CD4-positive, alpha-beta memory T cell (primary cell): ENCODE data around the gene AARS1. TPM values are rescaled to one million over a fixed set of nuclear protein-coding genes. Genes with fewer than 3 reads are reported as not detected.
"Not testable (repeated sequence)": the region's sequence is repeated elsewhere in the genome, so short reads cannot be mapped to it uniquely, and the experiment has no call there.

Experiments
- CTCF ChIA-PET: fragments of 350-600 bp; sonication (Branson Sonifier 250); formaldehyde crosslinking; loops from one replicate; lab custom pipeline; 2021; ENCODE audit warnings: inconsistent platforms; ENCODE audit not compliant: partially characterized antibody; lab: Charles Lee
- POLR2A ChIA-PET: fragments of 350-600 bp; sonication (Branson Sonifier 250); formaldehyde crosslinking; loops from one replicate; lab custom pipeline; 2021; ENCODE audit not compliant: partially characterized antibody; lab: Charles Lee
- DNase-seq, 5 donors: peaks; one replicate each; pipeline versions ENCODE4 v3.0.0 to v3.0.0-alpha.2; 2020 to 2022; ENCODE audit warnings: mixed read lengths in 1 of 5
- H3K27ac ChIP-seq: one replicate; pipeline ENCODE4 v1.7.0; 2013; ENCODE audit warnings: low read depth, low read length
- H3K27me3 ChIP-seq: 2 replicates; pipeline ENCODE4 v1.7.0; 2013; ENCODE audit warnings: mild to moderate bottlenecking, low read length, moderate library complexity; ENCODE audit not compliant: insufficient read depth
- H3K36me3 ChIP-seq: 2 replicates; pipeline ENCODE4 v1.7.0; 2013; ENCODE audit warnings: mild to moderate bottlenecking, low read length, moderate library complexity; ENCODE audit not compliant: insufficient read depth
- H3K4me1 ChIP-seq: 2 replicates; pipeline ENCODE4 v1.7.0; 2013; ENCODE audit warnings: mild to moderate bottlenecking, low read length, moderate library complexity; ENCODE audit not compliant: insufficient read depth
- H3K4me3 ChIP-seq, 2 donors: one replicate each; pipeline ENCODE4 v1.7.0; 2013; ENCODE audit warnings: low read length in 2 of 2, mild to moderate bottlenecking in 1 of 2
- H3K9me3 ChIP-seq, 2 donors: one replicate each; pipeline ENCODE4 v1.7.0; 2013; ENCODE audit warnings: low read length in 2 of 2, control low read depth in 1 of 2; ENCODE audit not compliant: control insufficient read depth in 1 of 2
- H3K27ac Mint-ChIP-seq, 7 donors: one replicate each; pipeline ENCODE4 v1.8.0; 2020 to 2021; ENCODE audit warnings: mixed read lengths in 7 of 7, mild to moderate bottlenecking in 6 of 7, inconsistent platforms in 3 of 7, moderate library complexity in 3 of 7
- H3K27me3 Mint-ChIP-seq, 2 donors: one replicate each; pipeline ENCODE4 v1.8.0; 2020 to 2021; ENCODE audit warnings: mixed read lengths in 2 of 2
- H3K36me3 Mint-ChIP-seq, 2 donors: one replicate each; pipeline ENCODE4 v1.8.0; 2020 to 2021; ENCODE audit warnings: mixed read lengths in 2 of 2, inconsistent platforms in 1 of 2, mild to moderate bottlenecking in 1 of 2
- H3K4me1 Mint-ChIP-seq, 4 donors: one replicate each; pipeline ENCODE4 v1.8.0; 2020 to 2021; ENCODE audit warnings: mixed read lengths in 4 of 4, mild to moderate bottlenecking in 1 of 4
- H3K4me3 Mint-ChIP-seq, 8 donors: one replicate each; pipeline ENCODE4 v1.8.0; 2020 to 2021; ENCODE audit warnings: mixed read lengths in 8 of 8, mild to moderate bottlenecking in 7 of 8, moderate library complexity in 6 of 8, inconsistent platforms in 3 of 8
- H3K9me3 Mint-ChIP-seq, 8 donors: one replicate each; pipeline ENCODE4 v1.8.0; 2020 to 2021; ENCODE audit warnings: mixed read lengths in 8 of 8, mild to moderate bottlenecking in 5 of 8, inconsistent platforms in 3 of 8, moderate library complexity in 1 of 8
- intact Hi-C: fragments of 100-400 bp; cut with micrococcal nuclease; formaldehyde crosslinking; loops from one replicate; pipeline ENCODE4 v1.15.1; 2023
- polyA plus RNA-seq, 2 donors: library from polyadenylated mRNA; unstranded; fragments of 300-500 nt; fragmentation: Illumina TruSeq; gene quantifications; one replicate each; pipeline ENCODE4 v1.2.3, GENCODE V29; 2021
- total RNA-seq, 2 experiments: library from RNA; stranded (reverse); gene quantifications; one replicate each; pipeline ENCODE4 v1.2.3, GENCODE V29; 2021

The AARS1 gene
- total and polyA plus RNA-seq, 4 experiments from 2014 or later = 22.6 to 103 (median 69.8) TPM

DNA sequence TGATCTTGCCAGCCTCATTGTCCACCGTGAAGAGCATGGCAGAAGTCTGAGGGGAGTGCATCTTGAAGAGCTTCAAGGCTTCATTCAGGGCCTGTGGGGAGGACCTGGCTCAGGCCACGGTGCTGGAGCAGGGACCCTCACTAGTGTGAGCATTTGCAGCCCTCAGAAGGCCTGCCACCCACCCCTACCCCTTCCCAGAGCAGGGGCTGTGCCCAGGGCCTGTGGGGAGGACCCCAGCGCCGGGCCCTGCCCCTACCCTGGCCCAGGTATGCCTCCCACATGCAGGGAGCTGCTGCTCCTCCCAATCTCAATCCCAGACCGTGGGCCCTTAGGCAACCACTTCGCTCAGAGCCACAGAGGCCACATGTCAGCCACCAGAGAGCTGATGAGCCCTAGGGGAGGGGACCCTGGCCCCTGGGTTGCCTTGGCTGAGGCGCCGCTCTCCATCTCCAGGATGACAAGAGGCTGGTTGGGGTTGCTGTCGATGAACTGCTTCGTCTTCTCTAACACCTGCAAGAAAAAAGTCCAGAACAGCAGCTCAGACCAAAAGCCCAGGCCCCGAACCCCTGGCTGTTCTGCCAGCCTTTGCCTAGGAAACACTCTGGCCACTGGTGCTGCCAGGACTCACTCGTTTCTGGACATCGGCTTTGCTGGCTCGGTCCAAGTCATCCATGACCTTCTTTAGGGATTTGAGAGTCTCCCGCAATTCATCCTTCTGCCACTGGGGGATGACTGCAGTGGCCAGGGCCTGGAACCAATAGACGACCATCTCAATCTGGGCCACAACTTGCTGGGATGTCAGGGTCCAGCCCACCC, 35.8 kb downstream of the AARS1 start:
- peak in 3 of 5 donors; percentile 9 to 24 (median 21) for DNase-seq
- H3K27me3 Mint-ChIP-seq = no peaks in the 10 kb centered on the region
- peaks cover 14 to 49% of the 10 kb centered on the region in 2 donors for H3K36me3 Mint-ChIP-seq
- peaks cover 0 to 2% (median 0%) of the 10 kb centered on the region in 8 donors for H3K9me3 Mint-ChIP-seq
- Histone ChIP-seq H3K9me3 (no peaks in the 10 kb centered on the region), H3K36me3 (peaks cover 32% of the 10 kb centered on the region), H3K4me3 (no peak overlapping the region), H3K27me3 (no peaks in the 10 kb centered on the region), H3K27ac (no peak overlapping the region), H3K4me1 (peaks cover 22% of the 10 kb centered on the region)
- POLR2A ChIA-PET = no interaction called here
- H3K4me1 Mint-ChIP-seq = peaks cover 9 to 24% (median 18%) of the 10 kb centered on the region in 4 donors
- H3K27ac Mint-ChIP-seq = peak overlapping the region in 6 of 7 donors; percentile 31 to 80 (median 66)
- intact Hi-C loops = loop anchor here (5.0 kb wide), 1 partner anchor 269 kb away; the partner anchor contains the start of genes COG4 and SF3B3
- CTCF ChIA-PET = interaction anchor here (1.2 to 4.5 kb wide), 5 partner anchors 10 to 46 kb away, joined by 3 to 22 read pairs (median 7); partner anchors contain the start of genes AARS1 and DDX19B
- peak overlapping the region in 1 of 8 donors; percentile 9 for H3K4me3 Mint-ChIP-seq

- H3K27ac Mint-ChIP-seq = peak overlapping the region in 5 of 7 donors; percentile 55 to 94 (median 88)
- Histone ChIP-seq H3K4me1 (peaks cover 26% of the 10 kb centered on the region), H3K27me3 (no peaks in the 10 kb centered on the region), H3K27ac (no peak overlapping the region), H3K9me3 (no peaks in the 10 kb centered on the region), H3K36me3 (peaks cover 26% of the 10 kb centered on the region), H3K4me3 (no peak overlapping the region)
- H3K36me3 Mint-ChIP-seq = peaks cover 4 to 41% of the 10 kb centered on the region in 2 donors
- peaks cover 0 to 2% (median 0%) of the 10 kb centered on the region in 8 donors for H3K9me3 Mint-ChIP-seq
- DNase-seq = no peak
- peaks cover 9 to 33% (median 22%) of the 10 kb centered on the region in 4 donors for H3K4me1 Mint-ChIP-seq
- H3K27me3 Mint-ChIP-seq = no peaks in the 10 kb centered on the region
- intact Hi-C loops = loop anchor here (5.0 kb wide), 1 partner anchor 270 kb away; the partner anchor contains the start of genes COG4 and SF3B3
- H3K4me3 Mint-ChIP-seq = peak overlapping the region in 5 of 8 donors; percentile 31 to 88 (median 43)
- ChIA-PET CTCF (interaction anchor here (1.0 to 4.5 kb wide), 10 partner anchors 8 to 272 kb away, joined by 3 to 22 read pairs (median 5); partner anchors contain the start of genes AARS1, DDX19A and DDX19B), POLR2A (interaction anchor here (0.9 to 3.5 kb wide), 10 partner anchors 15 to 272 kb away, joined by 4 to 22 read pairs (median 6); partner anchors contain the start of genes AARS1, COG4, DDX19A and DDX19B)
Observed at GRCh38 chr16:70252355-70252988, 36.8 kb downstream of the AARS1 start.

DNA sequence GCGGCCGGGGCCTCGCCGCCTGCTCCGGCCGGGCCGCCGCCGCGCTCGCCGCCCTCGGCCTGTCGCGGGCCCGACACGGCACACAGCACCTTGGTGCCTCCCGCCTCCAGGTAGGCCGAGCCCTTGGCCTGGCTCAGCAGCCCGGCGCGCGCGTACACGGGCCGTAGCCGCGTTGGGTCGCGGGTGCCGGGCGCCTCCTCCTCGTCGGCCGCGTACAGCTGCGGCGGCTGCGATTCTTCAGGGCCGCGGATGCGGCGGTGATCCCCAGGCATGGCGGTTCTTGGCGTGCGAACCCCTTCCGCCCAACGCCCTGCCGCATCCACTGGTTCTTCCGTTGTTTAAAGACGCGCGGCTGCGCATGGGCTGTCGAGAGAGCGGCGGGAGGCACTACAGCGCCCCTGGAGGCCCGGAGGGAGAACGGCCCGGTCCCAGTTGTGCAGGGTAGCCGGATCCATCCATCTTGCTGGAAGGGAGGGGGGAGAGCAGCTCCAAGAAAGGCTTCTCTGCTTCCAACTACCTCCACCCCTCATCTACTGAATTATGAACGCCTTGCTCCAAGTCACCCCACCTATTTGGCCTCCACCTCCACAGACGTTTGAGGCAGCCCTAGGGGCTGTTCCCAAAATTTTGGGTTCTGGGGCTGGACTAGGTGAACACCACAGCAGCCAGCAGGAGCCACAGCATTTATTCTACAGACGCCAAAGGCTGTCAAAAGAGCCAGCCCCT, 37.5 kb downstream of the AARS1 start, which contains the start of gene EXOSC6:
TSS of gene EXOSC6 (minus strand) at position 312 of the 726 bp plus-strand sequence. CDS start at position 272, 40 bp downstream.
- no peaks in the 10 kb centered on the region for H3K27me3 Mint-ChIP-seq
- H3K36me3 ChIP-seq = peaks cover 20% of the 10 kb centered on the region
- peak within 1 kb of the TSS in 1 of 2 donors; percentile 62 for H3K4me3 ChIP-seq
- H3K4me3 Mint-ChIP-seq = peak within 1 kb of the TSS; percentile 88 to 92 (median 90)
- POLR2A ChIA-PET = interaction anchor here (0.6 to 3.5 kb wide), 14 partner anchors 8 to 273 kb away, joined by 3 to 22 read pairs (median 6); partner anchors contain the start of genes AARS1, COG4, DDX19A and DDX19B
- H3K4me1 ChIP-seq = peaks cover 28% of the 10 kb centered on the region
- CTCF ChIA-PET = interaction anchor here (1.0 to 4.5 kb wide), 12 partner anchors 9 to 273 kb away, joined by 3 to 22 read pairs (median 5); partner anchors contain the start of genes AARS1, DDX19A and DDX19B
- no peaks in the 10 kb centered on the region for H3K9me3 ChIP-seq
- H3K9me3 Mint-ChIP-seq = peaks cover 0 to 2% (median 0%) of the 10 kb centered on the region in 8 donors
- H3K27ac ChIP-seq = peak within 1 kb of the TSS; percentile 73
- peaks cover 4 to 37% of the 10 kb centered on the region in 2 donors for H3K36me3 Mint-ChIP-seq
- peaks cover 9 to 35% (median 24%) of the 10 kb centered on the region in 4 donors for H3K4me1 Mint-ChIP-seq
- intact Hi-C loops = loop anchor here (1.0 to 5.0 kb wide), 5 partner anchors 38 to 271 kb away; partner anchors contain the start of genes AARS1, COG4, DDX19A and SF3B3
- DNase-seq = peak; percentile 92 to 94 (median 93)
- peak within 1 kb of the TSS; percentile 88 to 96 (median 94) for H3K27ac Mint-ChIP-seq
- no peaks in the 10 kb centered on the region for H3K27me3 ChIP-seq

DNA sequence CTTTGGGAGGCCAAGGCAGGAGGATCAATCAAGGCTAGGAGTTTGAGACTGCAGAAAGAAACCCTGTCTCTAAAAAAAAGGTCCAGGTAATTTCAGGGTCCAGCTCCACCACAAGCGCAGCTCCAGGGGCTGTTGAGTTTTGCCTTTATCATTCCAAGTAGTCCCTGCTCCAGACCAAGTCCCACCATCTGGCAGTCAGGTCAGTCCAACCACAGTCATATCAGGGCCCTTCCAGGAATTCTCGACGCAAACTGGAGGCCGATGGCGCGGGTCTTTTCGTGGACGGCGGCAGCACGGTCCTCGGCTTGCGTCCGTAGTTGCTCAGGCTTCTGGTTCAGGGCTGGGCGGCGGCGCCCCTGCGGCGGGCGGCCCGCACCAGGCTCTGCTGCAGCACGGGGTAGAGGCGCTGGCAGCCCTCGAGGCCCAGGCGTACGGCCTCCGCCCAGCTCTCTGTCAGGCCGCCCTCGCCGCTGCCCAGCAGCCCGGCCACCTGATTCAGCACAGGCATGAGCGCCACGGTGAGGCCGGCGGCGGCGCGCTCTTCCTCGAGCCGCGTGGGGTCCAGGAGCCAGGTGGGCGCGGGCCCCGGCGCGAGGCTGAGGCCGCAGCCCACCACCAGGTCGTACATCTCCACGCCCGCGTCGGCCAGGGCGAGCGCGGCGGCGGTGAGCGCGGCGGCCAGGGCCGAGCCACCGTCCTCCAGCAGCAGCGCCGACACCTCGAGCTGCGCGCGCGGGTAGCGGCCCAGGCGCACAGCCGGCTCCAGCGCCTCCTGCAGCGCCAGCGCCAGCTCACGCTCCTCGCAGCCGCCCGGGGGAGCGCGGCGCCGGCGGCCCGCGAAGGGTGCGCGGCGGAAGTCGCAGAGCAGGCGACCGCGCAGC, 38.3 kb downstream of the AARS1 start:
- H3K4me3 ChIP-seq = peak overlapping the region in 1 of 2 donors; percentile 49
- peak in 1 of 5 donors; percentile 22 for DNase-seq
- ChIA-PET POLR2A (interaction anchor here (0.6 to 3.5 kb wide), 12 partner anchors 9 to 274 kb away, joined by 3 to 22 read pairs (median 6); partner anchors contain the start of genes AARS1, COG4, DDX19A and DDX19B), CTCF (interaction anchor here (1.0 to 4.5 kb wide), 11 partner anchors 9 to 274 kb away, joined by 3 to 22 read pairs (median 5); partner anchors contain the start of genes AARS1, DDX19A and DDX19B)
- H3K27me3 Mint-ChIP-seq = no peaks in the 10 kb centered on the region
- peak overlapping the region; percentile 72 to 87 (median 82) for H3K4me3 Mint-ChIP-seq
- peaks cover 19% of the 10 kb centered on the region for H3K36me3 ChIP-seq
- H3K27ac Mint-ChIP-seq = peak overlapping the region; percentile 68 to 90 (median 84)
- intact Hi-C loops = loop anchor here (1.0 to 5.0 kb wide), 5 partner anchors 38 to 271 kb away; partner anchors contain the start of genes AARS1, COG4, DDX19A and SF3B3
- H3K4me1 Mint-ChIP-seq = peaks cover 9 to 39% (median 28%) of the 10 kb centered on the region in 4 donors
- peak overlapping the region; percentile 73 for H3K27ac ChIP-seq
- peaks cover 0 to 2% (median 0%) of the 10 kb centered on the region in 8 donors for H3K9me3 Mint-ChIP-seq
- peaks cover 29% of the 10 kb centered on the region for H3K4me1 ChIP-seq
- peaks cover 4 to 37% of the 10 kb centered on the region in 2 donors for H3K36me3 Mint-ChIP-seq
- H3K27me3 ChIP-seq = no peaks in the 10 kb centered on the region
- no peaks in the 10 kb centered on the region for H3K9me3 ChIP-seq

DNA sequence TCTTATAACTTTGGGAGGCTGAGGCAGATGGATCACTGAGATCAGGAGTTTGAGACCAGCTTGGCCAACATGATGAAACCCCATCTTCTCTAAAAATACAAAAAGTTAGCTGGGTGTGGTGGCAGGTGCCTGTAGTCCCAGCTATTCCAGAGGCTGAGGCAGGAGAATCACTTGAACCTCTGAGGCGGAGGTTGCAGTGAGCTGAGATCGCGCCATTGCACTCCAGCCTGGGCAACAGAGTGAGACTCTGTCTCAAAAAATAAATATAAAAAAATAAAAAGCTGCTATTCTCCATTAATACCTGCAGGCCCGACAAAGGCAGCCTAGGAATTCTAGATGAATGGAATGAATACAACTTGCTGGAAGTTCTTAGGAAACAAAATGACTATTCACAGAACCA, 39.6 kb downstream of the AARS1 start:
- CTCF ChIA-PET, H3K27ac ChIP-seq, DNase-seq, H3K9me3 Mint-ChIP-seq, H3K9me3 ChIP-seq, H3K27me3 ChIP-seq, H3K4me3 ChIP-seq, H3K27me3 Mint-ChIP-seq: not testable (repeated sequence)
- H3K36me3 ChIP-seq = peaks cover 12% of the 10 kb centered on the region
- peak overlapping the region in 6 of 7 donors; percentile 16 to 91 (median 75) for H3K27ac Mint-ChIP-seq
- H3K36me3 Mint-ChIP-seq = peaks cover 2 to 32% of the 10 kb centered on the region in 2 donors
- intact Hi-C loops = loop anchor here (5.0 kb wide), 1 partner anchor 273 kb away; the partner anchor contains the start of genes COG4 and SF3B3
- peaks cover 29% of the 10 kb centered on the region for H3K4me1 ChIP-seq
- POLR2A ChIA-PET = interaction anchor here (3.1 to 3.5 kb wide), 2 partner anchors 39 to 50 kb away, joined by 21 to 22 read pairs; partner anchors contain the start of genes AARS1 and DDX19B
- H3K4me3 Mint-ChIP-seq = peak overlapping the region in 6 of 8 donors; percentile 32 to 82 (median 56)
- H3K4me1 Mint-ChIP-seq = peaks cover 12 to 43% (median 30%) of the 10 kb centered on the region in 4 donors
